COLO668 (cell line): ENCODE data around the gene PRDM15.

Experiments used
- DNase-seq: peaks from one replicate; lab custom pipeline; 2025; ENCODE audit not compliant: unreplicated experiment; lab: John Stamatoyannopoulos, UW

Gene PRDM15

GRCh38 chr21:41879190-41879998 is at the start of gene PRDM15:
Gene PRDM15 (minus strand): TSS chr21:41879344. CDS start chr21:41860363, 18,981 bp downstream.
- DNase-seq = peak; percentile 93

GRCh38 chr21:41928621-41929220 is 49.6 kb upstream of the PRDM15 start:
- no peak for DNase-seq

GRCh38 chr21:41927727-41928409 is 48.7 kb upstream of the PRDM15 start:
- no peak for DNase-seq

- DNase-seq = no peak
Observed at GRCh38 chr21:41926807-41927171, 47.6 kb upstream of the PRDM15 start.

- no peak for DNase-seq
Observed at GRCh38 chr21:41926117-41926806, 47.1 kb upstream of the PRDM15 start.

- DNase-seq = no peak
Observed at GRCh38 chr21:41925767-41926116, 46.6 kb upstream of the PRDM15 start.

GRCh38 chr21:41924368-41924754 is 45.2 kb upstream of the PRDM15 start:
- DNase-seq = no peak

GRCh38 chr21:41923631-41924367 is 44.7 kb upstream of the PRDM15 start:
- no peak for DNase-seq

GRCh38 chr21:41923186-41923585 is 44.0 kb upstream of the PRDM15 start:
- DNase-seq = no peak

GRCh38 chr21:41921021-41921420 is 41.9 kb upstream of the PRDM15 start:
- DNase-seq = no peak

- DNase-seq = no peak
Observed at GRCh38 chr21:41920476-41920875, 41.3 kb upstream of the PRDM15 start.

GRCh38 chr21:41919666-41920398 is 40.7 kb upstream of the PRDM15 start:
- DNase-seq = no peak

- DNase-seq = no peak
Observed at GRCh38 chr21:41918561-41919358, 39.6 kb upstream of the PRDM15 start.

- no peak for DNase-seq
Observed at GRCh38 chr21:41917531-41917930, 38.4 kb upstream of the PRDM15 start.

- DNase-seq = no peak
Observed at GRCh38 chr21:41916888-41917433, 37.8 kb upstream of the PRDM15 start.

GRCh38 chr21:41914965-41915364 is 35.8 kb upstream of the PRDM15 start:
- DNase-seq = no peak

- no peak for DNase-seq
Observed at GRCh38 chr21:41914358-41914757, 35.2 kb upstream of the PRDM15 start.

- DNase-seq = no peak
Observed at GRCh38 chr21:41913230-41913629, 34.1 kb upstream of the PRDM15 start.

- no peak for DNase-seq
Observed at GRCh38 chr21:41908829-41909228, 29.7 kb upstream of the PRDM15 start.
